ENCODE results near the gene NPTXR.

The NPTXR gene

GRCh38 chr22:38773363-38773946 lies 70.4 kb downstream of the NPTXR start:
- no peak for TF ChIP-seq FOXP2 (optimal IDR thresholded peaks at IDR 0.05; ENCODE audit: borderline replicate concordance, extremely low read depth, extremely low read length, insufficient read depth)
- TF ChIP-seq REST (IDR thresholded peaks at IDR 0.05; ENCODE audit: insufficient read depth in 1 of 2, low read depth in 2 of 2, low read length in 2 of 2), result no peak
- TF ChIP-seq POLR2AphosphoS5 (IDR thresholded peaks at IDR 0.05; ENCODE audit: low read depth, low read length), result no peak
- no peak for TF ChIP-seq TAF1 (IDR thresholded peaks at IDR 0.05; ENCODE audit: borderline replicate concordance, insufficient read depth, low read length)
- no peak for TF ChIP-seq SIN3A (IDR thresholded peaks at IDR 0.05; ENCODE audit: borderline replicate concordance, insufficient read depth, low read length)

GRCh38 chr22:38772623-38772873 lies 71.3 kb downstream of the NPTXR start:
- TF ChIP-seq SIN3A (IDR thresholded peaks at IDR 0.05; ENCODE audit: borderline replicate concordance, insufficient read depth, low read length) (no peak), FOXP2 (optimal IDR thresholded peaks at IDR 0.05; ENCODE audit: borderline replicate concordance, extremely low read depth, extremely low read length, insufficient read depth) (no peak), TAF1 (IDR thresholded peaks at IDR 0.05; ENCODE audit: borderline replicate concordance, insufficient read depth, low read length) (no peak), REST (IDR thresholded peaks at IDR 0.05; ENCODE audit: insufficient read depth in 1 of 2, low read depth in 2 of 2, low read length in 2 of 2) (no peak), POLR2AphosphoS5 (IDR thresholded peaks at IDR 0.05; ENCODE audit: low read depth, low read length) (no peak)

GRCh38 chr22:38770257-38770949 lies 73.4 kb downstream of the NPTXR start:
- TF ChIP-seq SIN3A (IDR thresholded peaks at IDR 0.05; ENCODE audit: borderline replicate concordance, insufficient read depth, low read length) (no peak), POLR2AphosphoS5 (IDR thresholded peaks at IDR 0.05; ENCODE audit: low read depth, low read length) (no peak), REST (IDR thresholded peaks at IDR 0.05; ENCODE audit: insufficient read depth in 1 of 2, low read depth in 2 of 2, low read length in 2 of 2) (no peak), TAF1 (IDR thresholded peaks at IDR 0.05; ENCODE audit: borderline replicate concordance, insufficient read depth, low read length) (no peak), FOXP2 (optimal IDR thresholded peaks at IDR 0.05; ENCODE audit: borderline replicate concordance, extremely low read depth, extremely low read length, insufficient read depth) (no peak)

Data from PFSK-1 (cell line).